ENCODE data around the gene AMPH.

- TF ChIP-seq POLR2A (IDR thresholded peaks at IDR 0.05; ENCODE audit: low read depth, low read length) (no peak), POLR2AphosphoS5 (IDR thresholded peaks at IDR 0.05; ENCODE audit: low read depth, low read length) (no peak)
Observed at GRCh38 chr7:38628630-38629385, 2.4 kb downstream of the AMPH start.

Measured in GM12892 (cell line).